HCT116 (cell line): ENCODE measurements around the gene MGST2. TPM values are rescaled to one million over a fixed set of nuclear protein-coding genes. Genes with fewer than 3 reads are reported as not detected.

Source experiments
- ATAC-seq: fragments of 200-7000 bp; cut with Tn5 transposase; 2 replicates; pipeline ENCODE4 v1.9.1; 2020; ENCODE audit warnings: mild to moderate bottlenecking, moderate library complexity
- BruUV-seq: library from RNA; stranded (reverse); fragments of 400-500 nt; replicated peaks from 2 replicates; lab custom pipeline; 2021; lab: Mats Ljungman, UMichigan
- CTCF ChIA-PET: fragments of 300-600 bp; sonication (Branson Sonifier 250); formaldehyde crosslinking; loops from one replicate; lab custom pipeline; 2021; ENCODE audit warnings: antibody characterized with exemption; lab: Charles Lee
- POLR2A ChIA-PET: fragments of 300-600, 350-600 bp; sonication (Branson Sonifier 250); formaldehyde crosslinking; loops from one replicate; lab custom pipeline; 2021; ENCODE audit warnings: antibody characterized with exemption; lab: Charles Lee
- RAD21 ChIA-PET, 2 experiments: fragments of 300-600 bp; sonication (Branson Sonifier 250); formaldehyde crosslinking; loops; one replicate each; lab custom pipeline; 2023; ENCODE audit warnings: low total read pairs in 2 of 2; ENCODE audit not compliant: uncharacterized antibody in 2 of 2, unreplicated experiment in 2 of 2, low non-redundant PET in 1 of 2; lab: Charles Lee
- DNase-seq: peaks from one replicate; pipeline ENCODE4 v3.0.0-alpha.2; 2010; ENCODE audit warnings: low read depth, low spot score
- H2AFZ ChIP-seq: fragments of 200-600 bp; shearing (Covaris generic), sonication (generic); 2 replicates; pipeline ENCODE4 v1.6.1; 2017; ENCODE audit warnings: low read depth, mixed run types, mixed read lengths, antibody characterized with exemption, low read length; ENCODE audit not compliant: poor library complexity, severe bottlenecking
- H3K27ac ChIP-seq: 2 replicates; pipeline ENCODE4 v1.5.1; 2012; ENCODE audit warnings: low read depth, low read length
- H3K27me3 ChIP-seq: fragments of 200-600 bp; sonication (generic); 2 replicates; pipeline ENCODE4 v1.6.1; 2016; ENCODE audit warnings: mixed run types, low read length, mixed read lengths; ENCODE audit not compliant: insufficient read depth
- H3K36me3 ChIP-seq, 2 experiments: fragments of 200-500 bp in 1 of 2; fragments of 200-600 bp in 1 of 2; sonication (Bioruptor generic) in 1 of 2; sonication (generic) in 1 of 2; 2 replicates each; pipeline versions ENCODE4 v1.5.1 to v1.6.1; 2014 to 2016; ENCODE audit warnings: low read length in 2 of 2, inconsistent platforms in 1 of 2, mixed read lengths in 1 of 2, mixed run types in 1 of 2; ENCODE audit not compliant: insufficient read depth in 2 of 2, control insufficient read depth in 1 of 2
- H3K4me1 ChIP-seq, 2 experiments: fragments of 200-600 bp in 1 of 2; sonication (generic) in 1 of 2; 2 replicates each; pipeline versions ENCODE4 v1.5.1 to v1.6.1; 2012 to 2017; ENCODE audit warnings: low read length in 2 of 2, inconsistent platforms in 1 of 2, mild to moderate bottlenecking in 1 of 2, mixed read lengths in 1 of 2, mixed run types in 1 of 2, moderate library complexity in 1 of 2; ENCODE audit not compliant: insufficient read depth in 2 of 2, control insufficient read depth in 1 of 2
- H3K4me2 ChIP-seq: fragments of 200-600 bp; sonication (generic); 2 replicates; pipeline ENCODE4 v1.6.1; 2017; ENCODE audit warnings: mixed run types, low read length, mixed read lengths
- H3K4me3 ChIP-seq, 2 experiments: fragments of 200-600 bp in 1 of 2; sonication (generic) in 1 of 2; replicated peaks in 1 of 2; 2 replicates each; pipeline ENCODE4 v1.5.1; 2011 to 2016; ENCODE audit warnings: low read length in 2 of 2, control low read depth in 1 of 2, low read depth in 1 of 2, mild to moderate bottlenecking in 1 of 2, mixed read lengths in 1 of 2, mixed run types in 1 of 2
- H3K79me2 ChIP-seq: fragments of 200-600 bp; sonication (generic); 2 replicates; pipeline ENCODE4 v1.6.1; 2017; ENCODE audit warnings: mild to moderate bottlenecking, mixed run types, low read length, moderate library complexity, mixed read lengths; ENCODE audit not compliant: insufficient read depth
- H3K9ac ChIP-seq: fragments of 200-600 bp; sonication (generic); 2 replicates; pipeline ENCODE4 v1.6.1; 2016; ENCODE audit warnings: low read length, mixed read lengths
- H3K9me2 ChIP-seq: fragments of 200-600 bp; sonication (generic), shearing (Covaris generic); 2 replicates; pipeline ENCODE4 v1.6.1; 2017; ENCODE audit warnings: mixed run types, mild to moderate bottlenecking, moderate library complexity; ENCODE audit not compliant: insufficient read depth
- H3K9me3 ChIP-seq, 2 experiments: fragments of 200-500 bp in 1 of 2; fragments of 200-600 bp in 1 of 2; sonication (Bioruptor generic) in 1 of 2; sonication (generic) in 1 of 2; 2 replicates each; pipeline ENCODE4 v1.6.1; 2014 to 2017; ENCODE audit warnings: low read length in 2 of 2, mixed read lengths in 2 of 2, inconsistent platforms in 1 of 2, low read depth in 1 of 2, mild to moderate bottlenecking in 1 of 2, mixed run types in 1 of 2, moderate library complexity in 1 of 2; ENCODE audit not compliant: control insufficient read depth in 1 of 2, insufficient read depth in 1 of 2
- H4K20me1 ChIP-seq: fragments of 200-600 bp; sonication (generic), shearing (Covaris generic); 2 replicates; pipeline ENCODE4 v1.6.1; 2017; ENCODE audit warnings: mixed run types, mild to moderate bottlenecking, moderate library complexity; ENCODE audit not compliant: insufficient read depth
- CBX3 ChIP-seq: IDR thresholded peaks from 2 replicates; pipeline ENCODE4 v1.6.1; 2012; ENCODE audit warnings: low read depth
- CEBPB ChIP-seq: IDR thresholded peaks from 2 replicates; pipeline ENCODE4 v1.6.1; 2012; ENCODE audit warnings: low read depth
- EGR1 ChIP-seq: IDR thresholded peaks from 2 replicates; pipeline ENCODE4 v1.6.1; 2012; ENCODE audit warnings: low read depth
- ELF1 ChIP-seq: IDR thresholded peaks from 2 replicates; pipeline ENCODE4 v1.6.1; 2012; ENCODE audit warnings: low read depth, borderline replicate concordance
- JUND ChIP-seq: IDR thresholded peaks from 2 replicates; pipeline ENCODE4 v1.6.1; 2012
- POLR2A ChIP-seq: IDR thresholded peaks from 2 replicates; pipeline ENCODE4 v1.7.0; 2011; ENCODE audit warnings: borderline replicate concordance; ENCODE audit not compliant: insufficient read depth, insufficient read length; ENCODE audit errors: extremely low read depth
- RAD21 ChIP-seq: IDR thresholded peaks from 2 replicates; pipeline ENCODE4 v1.6.1; 2012; ENCODE audit warnings: low read depth, mild to moderate bottlenecking
- REST ChIP-seq: IDR thresholded peaks from 2 replicates; pipeline ENCODE4 v1.6.1; 2012; ENCODE audit warnings: low read depth
- SP1 ChIP-seq: IDR thresholded peaks from 2 replicates; pipeline ENCODE4 v1.6.1; 2012; ENCODE audit warnings: low read depth
- TCF7L2 ChIP-seq: IDR thresholded peaks from 2 replicates; pipeline ENCODE4 v1.7.0; 2011; ENCODE audit warnings: borderline replicate concordance, inconsistent platforms; ENCODE audit not compliant: insufficient read depth, insufficient read length; ENCODE audit errors: extremely low read depth
- YY1 ChIP-seq: IDR thresholded peaks from 2 replicates; pipeline ENCODE4 v1.6.1; 2011; ENCODE audit warnings: low read length, low read depth, moderate library complexity, mild to moderate bottlenecking; ENCODE audit not compliant: insufficient replicate concordance; ENCODE audit errors: extremely low read depth
- ZBTB33 ChIP-seq: IDR thresholded peaks from 2 replicates; pipeline ENCODE4 v1.6.1; 2011; ENCODE audit warnings: mild to moderate bottlenecking, low read length, moderate library complexity; ENCODE audit not compliant: insufficient replicate concordance; ENCODE audit errors: extremely low read depth
- ZFX ChIP-seq: fragments of 450-650 bp; IDR thresholded peaks from 2 replicates; pipeline ENCODE4 v1.6.1; 2017
- intact Hi-C: fragments of 100-400 bp; cut with micrococcal nuclease; formaldehyde crosslinking; loops from 2 replicates; pipeline ENCODE4 v1.10.0; 2022
- total RNA-seq: library from RNA; stranded (reverse); gene quantifications from one replicate; pipeline ENCODE4 v1.2.1, GENCODE V29; 2021; ENCODE audit not compliant: unreplicated experiment
- TF ChIP-seq, protein P1 (sequence below), 3 experiments: fragments of 200-600 bp in 1 of 3; sonication (generic) in 1 of 3; IDR thresholded peaks in 2 of 3; conservative IDR thresholded peaks in 1 of 3; 2 replicates each; pipeline ENCODE4 v1.5.1; 2012 to 2017; ENCODE audit warnings: low read depth in 2 of 3, low read length in 2 of 3, antibody characterized with exemption in 1 of 3, borderline replicate concordance in 1 of 3, control low read depth in 1 of 3, mild to moderate bottlenecking in 1 of 3, mixed read lengths in 1 of 3, mixed run types in 1 of 3, moderate library complexity in 1 of 3; ENCODE audit not compliant: insufficient read depth in 1 of 3

Gene MGST2
- total RNA-seq, 1 experiment from 2014 or later: 24.3 TPM

DNA sequence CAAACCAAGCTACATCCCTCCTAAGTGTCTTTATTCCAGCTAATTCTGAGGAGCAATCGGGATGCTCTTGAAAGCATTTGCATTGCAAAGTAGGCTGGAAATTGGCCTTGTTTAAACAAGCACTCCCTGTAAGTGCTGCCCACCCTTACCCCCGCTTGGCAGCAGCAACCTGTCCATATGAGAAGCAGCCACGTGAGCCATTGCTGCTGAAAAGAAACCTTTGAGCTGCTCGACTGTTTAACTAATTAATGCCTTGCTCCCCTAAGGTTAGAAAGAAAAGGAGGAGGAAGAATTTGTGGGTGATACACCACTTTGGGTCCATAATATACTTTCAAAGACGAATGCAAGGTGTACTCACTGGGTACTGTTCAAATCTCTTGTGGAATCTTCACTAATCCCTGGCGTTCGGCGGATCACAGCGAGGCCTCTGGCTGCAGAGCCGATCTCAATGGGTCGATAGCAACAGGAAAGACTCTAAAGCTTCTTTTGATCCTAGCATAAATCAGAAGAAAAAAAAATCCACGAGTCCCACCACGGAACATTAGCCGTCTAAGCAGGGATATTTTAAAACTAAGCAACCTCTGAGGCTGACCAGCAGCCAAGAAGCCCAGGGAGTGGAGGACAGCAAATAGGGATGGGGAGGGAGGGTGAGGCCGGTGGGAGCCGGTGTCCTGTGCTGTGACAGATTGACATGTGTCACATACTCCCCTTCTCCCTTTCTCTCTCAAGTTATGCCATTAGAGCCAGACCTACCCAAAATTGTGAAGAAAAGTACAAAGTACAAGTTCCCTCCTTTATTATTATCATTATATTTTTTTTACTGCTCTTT, 37.2 kb upstream of the MGST2 start:
- no peaks in the 10 kb centered on the region for H3K9me2 ChIP-seq
- ATAC-seq (no peak), DNase-seq (no peak)
- ChIA-PET RAD21 (no interaction called here), POLR2A (no interaction called here), CTCF (no interaction called here)
- no peaks in the 10 kb centered on the region for H4K20me1 ChIP-seq
- no peak overlapping the region for H3K27ac ChIP-seq
- H3K27me3 ChIP-seq: no peaks in the 10 kb centered on the region
- H3K9ac ChIP-seq: no peak overlapping the region
- no peak overlapping the region for H3K4me3 ChIP-seq
- no peaks in the 10 kb centered on the region for H3K9me3 ChIP-seq
- intact Hi-C loops: no loop called here
- TF ChIP-seq CEBPB (no peak), EGR1 (no peak), REST (no peak), ZFX (no peak), RAD21 (no peak), YY1 (no peak), SP1 (no peak), TCF7L2 (no peak), ELF1 (no peak), POLR2A (no peak), JUND (no peak), CBX3 (no peak), ZBTB33 (no peak)
- TF ChIP-seq, protein P1, sequence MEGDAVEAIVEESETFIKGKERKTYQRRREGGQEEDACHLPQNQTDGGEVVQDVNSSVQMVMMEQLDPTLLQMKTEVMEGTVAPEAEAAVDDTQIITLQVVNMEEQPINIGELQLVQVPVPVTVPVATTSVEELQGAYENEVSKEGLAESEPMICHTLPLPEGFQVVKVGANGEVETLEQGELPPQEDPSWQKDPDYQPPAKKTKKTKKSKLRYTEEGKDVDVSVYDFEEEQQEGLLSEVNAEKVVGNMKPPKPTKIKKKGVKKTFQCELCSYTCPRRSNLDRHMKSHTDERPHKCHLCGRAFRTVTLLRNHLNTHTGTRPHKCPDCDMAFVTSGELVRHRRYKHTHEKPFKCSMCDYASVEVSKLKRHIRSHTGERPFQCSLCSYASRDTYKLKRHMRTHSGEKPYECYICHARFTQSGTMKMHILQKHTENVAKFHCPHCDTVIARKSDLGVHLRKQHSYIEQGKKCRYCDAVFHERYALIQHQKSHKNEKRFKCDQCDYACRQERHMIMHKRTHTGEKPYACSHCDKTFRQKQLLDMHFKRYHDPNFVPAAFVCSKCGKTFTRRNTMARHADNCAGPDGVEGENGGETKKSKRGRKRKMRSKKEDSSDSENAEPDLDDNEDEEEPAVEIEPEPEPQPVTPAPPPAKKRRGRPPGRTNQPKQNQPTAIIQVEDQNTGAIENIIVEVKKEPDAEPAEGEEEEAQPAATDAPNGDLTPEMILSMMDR (IDR thresholded peaks at IDR 0.05 in 2 of 3, conservative IDR thresholded peaks at IDR 0.05 in 1 of 3; ENCODE audit: borderline replicate concordance in 1 of 3, insufficient read depth in 1 of 3, low read depth in 2 of 3, low read length in 2 of 3): no peak
- BruUV-seq: no TSS peak
- H3K4me1 ChIP-seq: no peaks in the 10 kb centered on the region
- H3K79me2 ChIP-seq: no peaks in the 10 kb centered on the region
- no peaks in the 10 kb centered on the region for H3K36me3 ChIP-seq
- H2AFZ ChIP-seq: no peak overlapping the region
- no peak overlapping the region for H3K4me2 ChIP-seq
